ENCODE data around the gene EXOC5.

DNA sequence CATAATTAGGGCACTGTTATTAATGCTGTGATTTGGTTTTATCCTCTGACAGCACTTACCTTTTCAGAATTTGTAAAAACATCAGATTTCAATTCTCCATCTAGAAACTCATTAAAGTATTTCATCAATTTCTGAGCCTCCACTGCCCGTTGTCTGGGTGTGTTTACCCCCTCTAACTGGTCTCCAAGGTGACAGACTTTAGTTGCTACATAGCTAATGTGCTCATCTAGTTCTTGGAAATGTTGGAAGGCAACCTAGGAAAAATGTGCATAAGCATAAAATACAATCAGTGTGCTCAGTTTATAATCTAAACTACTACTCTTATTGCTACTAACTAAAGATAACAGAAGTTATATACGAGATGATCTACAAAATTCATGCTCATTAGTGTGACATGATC, 24.6 kb downstream of the EXOC5 start:
- TF ChIP-seq SUZ12 (IDR thresholded peaks at IDR 0.05) (no peak), FOXK2 (IDR thresholded peaks at IDR 0.05) (no peak), HDGF (IDR thresholded peaks at IDR 0.05; ENCODE audit: borderline replicate concordance) (no peak), SP1 (IDR thresholded peaks at IDR 0.05) (no peak), L3MBTL2 (conservative IDR thresholded peaks at IDR 0.05) (no peak), ELF4 (IDR thresholded peaks at IDR 0.05) (no peak), LEF1 (IDR thresholded peaks at IDR 0.05; ENCODE audit: borderline replicate concordance) (no peak), ARNT (IDR thresholded peaks at IDR 0.05) (no peak), FOXA1 (IDR thresholded peaks at IDR 0.05) (no peak), BHLHE40 (IDR thresholded peaks at IDR 0.05; ENCODE audit: borderline replicate concordance) (no peak), TARDBP (IDR thresholded peaks at IDR 0.05) (no peak), ZNF384 (IDR thresholded peaks at IDR 0.05) (no peak)
- TF ChIP-seq, protein P1, sequence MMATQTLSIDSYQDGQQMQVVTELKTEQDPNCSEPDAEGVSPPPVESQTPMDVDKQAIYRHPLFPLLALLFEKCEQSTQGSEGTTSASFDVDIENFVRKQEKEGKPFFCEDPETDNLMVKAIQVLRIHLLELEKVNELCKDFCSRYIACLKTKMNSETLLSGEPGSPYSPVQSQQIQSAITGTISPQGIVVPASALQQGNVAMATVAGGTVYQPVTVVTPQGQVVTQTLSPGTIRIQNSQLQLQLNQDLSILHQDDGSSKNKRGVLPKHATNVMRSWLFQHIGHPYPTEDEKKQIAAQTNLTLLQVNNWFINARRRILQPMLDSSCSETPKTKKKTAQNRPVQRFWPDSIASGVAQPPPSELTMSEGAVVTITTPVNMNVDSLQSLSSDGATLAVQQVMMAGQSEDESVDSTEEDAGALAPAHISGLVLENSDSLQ (IDR thresholded peaks at IDR 0.05): no peak
